Tibial nerve (tissue), 4 donors: Measurements from ENCODE around the gene EFCAB12.

Source experiments
- EP300 ChIP-seq, 2 donors: sonication (generic); formaldehyde crosslinking; IDR thresholded peaks; one replicate each; pipeline ENCODE4 v1.6.1; 2017; ENCODE audit warnings: antibody characterized with exemption in 2 of 2, mild to moderate bottlenecking in 1 of 2
- TF ChIP-seq, protein P1 (sequence below), 5 experiments: fragments of 200-600 bp in 3 of 5; fragments of 450-650 bp in 2 of 5; sonication (generic) in 3 of 5; IDR thresholded peaks; one replicate each; pipeline ENCODE4 v1.5.1; 2016 to 2019; ENCODE audit warnings: antibody characterized with exemption in 5 of 5, mild to moderate bottlenecking in 3 of 5, moderate library complexity in 2 of 5

DNA sequence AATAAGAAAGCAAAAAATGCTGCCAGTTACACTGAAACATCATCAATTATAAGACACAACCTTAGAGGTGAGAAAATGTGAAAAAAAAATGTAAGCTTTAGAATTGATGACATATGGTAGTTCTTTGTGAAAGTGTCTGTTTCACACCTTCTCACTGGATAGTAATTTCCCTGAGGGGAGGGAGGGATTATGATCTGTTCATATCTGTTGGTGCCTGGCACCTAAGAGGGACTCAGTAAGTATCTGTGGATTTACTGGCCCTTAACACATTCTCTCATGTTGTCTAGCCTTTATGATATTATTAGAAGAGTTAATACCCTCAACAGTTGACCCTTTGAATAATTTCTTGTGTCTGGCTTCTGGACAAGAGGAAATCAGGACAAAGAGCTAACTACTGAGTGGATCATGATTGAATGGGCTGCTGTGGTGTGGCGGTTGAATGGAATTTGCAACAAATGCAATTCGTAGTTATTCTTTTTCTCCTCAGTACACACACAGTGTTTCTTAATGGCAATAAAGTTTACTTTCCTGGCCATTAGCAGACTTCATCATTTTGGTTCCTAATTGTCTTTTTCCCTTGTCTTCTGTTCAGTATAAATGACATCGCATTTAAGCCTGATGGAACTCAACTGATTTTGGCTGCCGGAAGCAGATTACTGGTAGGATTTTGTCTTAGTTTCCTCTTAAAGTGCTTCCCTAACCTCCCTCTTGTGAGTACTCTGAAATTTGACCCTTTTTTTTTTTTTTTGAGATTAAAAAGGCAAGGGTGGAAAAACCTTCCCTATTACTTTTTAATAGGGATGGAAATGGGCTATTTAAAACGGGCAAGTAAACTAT is 21.1 kb upstream of the EFCAB12 start:
- TF ChIP-seq, protein P1, sequence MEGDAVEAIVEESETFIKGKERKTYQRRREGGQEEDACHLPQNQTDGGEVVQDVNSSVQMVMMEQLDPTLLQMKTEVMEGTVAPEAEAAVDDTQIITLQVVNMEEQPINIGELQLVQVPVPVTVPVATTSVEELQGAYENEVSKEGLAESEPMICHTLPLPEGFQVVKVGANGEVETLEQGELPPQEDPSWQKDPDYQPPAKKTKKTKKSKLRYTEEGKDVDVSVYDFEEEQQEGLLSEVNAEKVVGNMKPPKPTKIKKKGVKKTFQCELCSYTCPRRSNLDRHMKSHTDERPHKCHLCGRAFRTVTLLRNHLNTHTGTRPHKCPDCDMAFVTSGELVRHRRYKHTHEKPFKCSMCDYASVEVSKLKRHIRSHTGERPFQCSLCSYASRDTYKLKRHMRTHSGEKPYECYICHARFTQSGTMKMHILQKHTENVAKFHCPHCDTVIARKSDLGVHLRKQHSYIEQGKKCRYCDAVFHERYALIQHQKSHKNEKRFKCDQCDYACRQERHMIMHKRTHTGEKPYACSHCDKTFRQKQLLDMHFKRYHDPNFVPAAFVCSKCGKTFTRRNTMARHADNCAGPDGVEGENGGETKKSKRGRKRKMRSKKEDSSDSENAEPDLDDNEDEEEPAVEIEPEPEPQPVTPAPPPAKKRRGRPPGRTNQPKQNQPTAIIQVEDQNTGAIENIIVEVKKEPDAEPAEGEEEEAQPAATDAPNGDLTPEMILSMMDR (IDR thresholded peaks at IDR 0.05): no peak
- TF ChIP-seq EP300 (IDR thresholded peaks at IDR 0.05): no peak
